Measurements from ENCODE around the gene TMEM63B.
"Not testable (repeated sequence)": the region's sequence is repeated elsewhere in the genome, so short reads cannot be mapped to it uniquely, and the experiment has no call there.

The TMEM63B gene

GRCh38 chr6:44093066-44093465 lies 34.3 kb upstream of the TMEM63B start (continued):
- TF ChIP-seq TCF4 (CRISPR knock-in tag; IDR thresholded peaks at IDR 0.05; ENCODE audit: borderline replicate concordance) (no peak), ZNF70 (CRISPR knock-in tag; IDR thresholded peaks at IDR 0.05) (no peak)

GRCh38 chr6:44093750-44094402 lies 33.5 kb upstream of the TMEM63B start:
- no peak for TF ChIP-seq ZNF70 (CRISPR knock-in tag; IDR thresholded peaks at IDR 0.05)
- TF ChIP-seq ESRRG (CRISPR knock-in tag; IDR thresholded peaks at IDR 0.05) = no peak
- no peak for TF ChIP-seq ZFP3 (CRISPR knock-in tag; IDR thresholded peaks at IDR 0.05)
- TF ChIP-seq ZNF565 (CRISPR knock-in tag; conservative IDR thresholded peaks at IDR 0.05; ENCODE audit: low read depth) = no peak
- TF ChIP-seq CREB5 (CRISPR knock-in tag; IDR thresholded peaks at IDR 0.05; ENCODE audit: low read depth) = no peak
- no peak for TF ChIP-seq ISL1 (CRISPR knock-in tag; IDR thresholded peaks at IDR 0.05)
- no peak for TF ChIP-seq ZNF8 (CRISPR knock-in tag; IDR thresholded peaks at IDR 0.05)
- TF ChIP-seq SNAI2 (CRISPR knock-in tag; IDR thresholded peaks at IDR 0.05) = no peak
- no peak for TF ChIP-seq OSR1 (CRISPR knock-in tag; IDR thresholded peaks at IDR 0.05)
- TF ChIP-seq CSDC2 (CRISPR knock-in tag; IDR thresholded peaks at IDR 0.05) = no peak
- ATAC-seq = no peak

- ATAC-seq = no peak
- TF ChIP-seq PATZ1 (CRISPR knock-in tag; IDR thresholded peaks at IDR 0.05; ENCODE audit: borderline replicate concordance) (no peak), RARB (CRISPR knock-in tag; IDR thresholded peaks at IDR 0.05) (no peak), ZNF70 (CRISPR knock-in tag; IDR thresholded peaks at IDR 0.05) (no peak), CSRNP3 (CRISPR knock-in tag; IDR thresholded peaks at IDR 0.05) (no peak), TSHZ2 (CRISPR knock-in tag; IDR thresholded peaks at IDR 0.05) (no peak), ARNTL (CRISPR knock-in tag; IDR thresholded peaks at IDR 0.05; ENCODE audit: borderline replicate concordance, low read depth) (no peak), ZNF8 (CRISPR knock-in tag; IDR thresholded peaks at IDR 0.05) (no peak), CSDC2 (CRISPR knock-in tag; IDR thresholded peaks at IDR 0.05) (no peak), CREB5 (CRISPR knock-in tag; IDR thresholded peaks at IDR 0.05; ENCODE audit: low read depth) (no peak), PPARA (CRISPR knock-in tag; IDR thresholded peaks at IDR 0.05; ENCODE audit: borderline replicate concordance) (no peak), ZFP30 (CRISPR knock-in tag; IDR thresholded peaks at IDR 0.05) (no peak), POU6F1 (CRISPR knock-in tag; IDR thresholded peaks at IDR 0.05; ENCODE audit: borderline replicate concordance, low read depth) (no peak), ZFP3 (CRISPR knock-in tag; IDR thresholded peaks at IDR 0.05) (no peak), TOX (CRISPR knock-in tag; IDR thresholded peaks at IDR 0.05; ENCODE audit: borderline replicate concordance) (no peak), ZC3H10 (CRISPR knock-in tag; IDR thresholded peaks at IDR 0.05) (no peak), BACH2 (CRISPR knock-in tag; IDR thresholded peaks at IDR 0.05; ENCODE audit: borderline replicate concordance) (no peak), GLIS3 (CRISPR knock-in tag; IDR thresholded peaks at IDR 0.05) (no peak), OSR1 (CRISPR knock-in tag; IDR thresholded peaks at IDR 0.05) (no peak)
These were observed 32.7 kb upstream of the TMEM63B start for GRCh38 chr6:44094403-44095242.

- not testable (repeated sequence) for ATAC-seq
These were observed 32.1 kb upstream of the TMEM63B start for GRCh38 chr6:44095243-44095623.

Measured in SK-N-SH treated with all-trans-retinoic acid at 6 μM for 48 hours (cell line).